Measurements from ENCODE around the gene S100B. TPM values are rescaled to one million over a fixed set of nuclear protein-coding genes. Genes with fewer than 3 reads are reported as not detected.
"Not testable (repeated sequence)": the region's sequence is repeated elsewhere in the genome, so short reads cannot be mapped to it uniquely, and the experiment has no call there.

S100B gene
- total and polyA plus RNA-seq, 5 experiments from 2014 or later = 73.4 to 271 (median 92.4) TPM

GRCh38 chr21:46637952-46638746 lies 33.3 kb upstream of the S100B start:
- Mint-ChIP-seq H3K4me3 (peak overlapping the region; percentile 87 to 100 (median 96)), H3K36me3 (peaks cover 10 to 58% (median 47%) of the 10 kb centered on the region in 3 donors), H3K27me3 (no peaks in the 10 kb centered on the region), H3K4me1 (peaks cover 33 to 85% (median 64%) of the 10 kb centered on the region in 4 donors), H3K27ac (peak overlapping the region; percentile 77 to 99 (median 94)), H3K9me3 (no peaks in the 10 kb centered on the region)
- peak in 1 of 10 donors; percentile 35 for DNase-seq
- POLR2A ChIA-PET = interaction anchor here (0.9 to 11.4 kb wide), 11 partner anchors 9 to 213 kb away, joined by 3 to 681 read pairs (median 31); partner anchors contain the start of genes DIP2A and S100B
- peak in 1 of 2 donors; percentile 4 for ATAC-seq

- peak in 1 of 2 donors; percentile 20 for ATAC-seq
- H3K27ac Mint-ChIP-seq = peak overlapping the region; percentile 93 to 100 (median 96)
- peak overlapping the region; percentile 87 to 100 (median 97) for H3K4me3 Mint-ChIP-seq
- H3K9me3 Mint-ChIP-seq = no peaks in the 10 kb centered on the region
- DNase-seq = peak in 7 of 10 donors; percentile 25 to 71 (median 48)
- peaks cover 7 to 47% (median 45%) of the 10 kb centered on the region in 3 donors for H3K36me3 Mint-ChIP-seq
- no peaks in the 10 kb centered on the region for H3K27me3 Mint-ChIP-seq
- H3K4me1 Mint-ChIP-seq = peaks cover 36 to 88% (median 67%) of the 10 kb centered on the region in 4 donors
- POLR2A ChIA-PET = interaction anchor here (0.7 to 11.4 kb wide), 25 partner anchors 8 to 211 kb away, joined by 3 to 681 read pairs (median 8); partner anchors contain the start of genes DIP2A and S100B
Observed at GRCh38 chr21:46636550-46637285, 31.8 kb upstream of the S100B start.

GRCh38 chr21:46636181-46636512 lies 31.3 kb upstream of the S100B start:
- Mint-ChIP-seq H3K4me1 (peaks cover 35 to 83% (median 67%) of the 10 kb centered on the region in 4 donors), H3K36me3 (peaks cover 5 to 42% (median 39%) of the 10 kb centered on the region in 3 donors), H3K27ac (peak overlapping the region; percentile 93 to 100 (median 96)), H3K9me3 (no peaks in the 10 kb centered on the region), H3K27me3 (no peaks in the 10 kb centered on the region), H3K4me3 (peak overlapping the region; percentile 87 to 100 (median 97))
- DNase-seq (no peak), ATAC-seq (no peak)
- POLR2A ChIA-PET = interaction anchor here (0.7 to 11.4 kb wide), 31 partner anchors 9 to 211 kb away, joined by 3 to 681 read pairs (median 6); partner anchors contain the start of genes DIP2A and S100B

- peak; percentile 72 to 74 for ATAC-seq
- peak; percentile 95 to 99 (median 98) for DNase-seq
- H3K36me3 Mint-ChIP-seq = peaks cover 5 to 36% (median 33%) of the 10 kb centered on the region in 3 donors
- H3K4me3 Mint-ChIP-seq = peak within 1 kb of the TSS; percentile 87 to 100 (median 97)
- H3K27ac Mint-ChIP-seq = peak within 1 kb of the TSS; percentile 93 to 100 (median 96)
- no peaks in the 10 kb centered on the region for H3K9me3 Mint-ChIP-seq
- POLR2A ChIA-PET = interaction anchor here (0.6 to 11.4 kb wide), 32 partner anchors 9 to 210 kb away, joined by 3 to 681 read pairs (median 6); partner anchors contain the start of genes DIP2A and S100B
- H3K4me1 Mint-ChIP-seq = peaks cover 33 to 83% (median 65%) of the 10 kb centered on the region in 4 donors
- no peaks in the 10 kb centered on the region for H3K27me3 Mint-ChIP-seq
Observed at GRCh38 chr21:46635324-46636180, 30.7 kb upstream of the S100B start, which contains the start of gene PRMT2. TSS of gene PRMT2 (plus strand) at chr21:46635674. CDS start at chr21:46636952, 1,278 bp downstream.

GRCh38 chr21:46634966-46635323 lies 30.1 kb upstream of the S100B start:
- Mint-ChIP-seq H3K4me3 (peak overlapping the region; percentile 77 to 100 (median 97)), H3K36me3 (peaks cover 5 to 30% (median 28%) of the 10 kb centered on the region in 3 donors), H3K9me3 (no peaks in the 10 kb centered on the region), H3K27me3 (no peaks in the 10 kb centered on the region), H3K4me1 (peaks cover 36 to 83% (median 61%) of the 10 kb centered on the region in 4 donors), H3K27ac (peak overlapping the region; percentile 93 to 100 (median 96))
- POLR2A ChIA-PET = interaction anchor here (0.6 to 11.4 kb wide), 24 partner anchors 10 to 210 kb away, joined by 3 to 681 read pairs (median 9); partner anchors contain the start of genes DIP2A and S100B
- DNase-seq (peak in 2 of 10 donors; percentile 17 to 38), ATAC-seq (peak; percentile 18 to 24)

GRCh38 chr21:46634427-46634826 lies 29.5 kb upstream of the S100B start:
- ATAC-seq = no peak
- Mint-ChIP-seq H3K27ac (peak overlapping the region; percentile 93 to 100 (median 96)), H3K27me3 (no peaks in the 10 kb centered on the region), H3K36me3 (peaks cover 0 to 25% (median 23%) of the 10 kb centered on the region in 3 donors), H3K9me3 (no peaks in the 10 kb centered on the region), H3K4me3 (peak overlapping the region; percentile 77 to 100 (median 97)), H3K4me1 (peaks cover 32 to 79% (median 58%) of the 10 kb centered on the region in 4 donors)
- POLR2A ChIA-PET = interaction anchor here (1.2 to 11.4 kb wide), 17 partner anchors 12 to 209 kb away, joined by 3 to 681 read pairs (median 25); partner anchors contain the start of genes DIP2A and S100B
- DNase-seq = no peak

GRCh38 chr21:46633566-46633965 lies 28.7 kb upstream of the S100B start:
- POLR2A ChIA-PET = interaction anchor here (1.0 to 11.4 kb wide), 16 partner anchors 11 to 208 kb away, joined by 3 to 681 read pairs (median 18); partner anchors contain the start of genes DIP2A and S100B
- peak overlapping the region; percentile 93 to 100 (median 96) for H3K27ac Mint-ChIP-seq
- peak overlapping the region; percentile 53 to 100 (median 94) for H3K4me3 Mint-ChIP-seq
- H3K27me3 Mint-ChIP-seq = no peaks in the 10 kb centered on the region
- H3K9me3 Mint-ChIP-seq = no peaks in the 10 kb centered on the region
- peaks cover 0 to 17% (median 16%) of the 10 kb centered on the region in 3 donors for H3K36me3 Mint-ChIP-seq
- ATAC-seq (peak; percentile 41 to 47), DNase-seq (peak in 8 of 10 donors; percentile 52 to 88 (median 68))
- H3K4me1 Mint-ChIP-seq = peaks cover 35 to 80% (median 62%) of the 10 kb centered on the region in 4 donors

GRCh38 chr21:46630915-46631314 lies 26.0 kb upstream of the S100B start:
- Mint-ChIP-seq H3K27ac (peak overlapping the region in 6 of 10 donors; percentile 12 to 76 (median 59)), H3K4me1 (peaks cover 39 to 85% (median 75%) of the 10 kb centered on the region in 4 donors)
- not testable (repeated sequence) for H3K27me3 Mint-ChIP-seq, H3K4me3 Mint-ChIP-seq, ATAC-seq, H3K9me3 Mint-ChIP-seq, DNase-seq, H3K36me3 Mint-ChIP-seq
- POLR2A ChIA-PET = interaction anchor here (9.8 to 11.4 kb wide), 3 partner anchors 8 to 71 kb away, joined by 168 to 681 read pairs (median 265); partner anchors contain the start of gene S100B

GRCh38 chr21:46628868-46629267 lies 24.0 kb upstream of the S100B start:
- POLR2A ChIA-PET = interaction anchor here (0.8 to 3.9 kb wide), 9 partner anchors 10 to 79 kb away, joined by 3 to 36 read pairs (median 4); partner anchors contain the start of gene S100B
- Mint-ChIP-seq H3K27me3 (no peaks in the 10 kb centered on the region), H3K4me3 (peak overlapping the region in 4 of 10 donors; percentile 24 to 84 (median 49)), H3K9me3 (peaks cover 0 to 16% (median 3%) of the 10 kb centered on the region in 9 donors), H3K27ac (peak overlapping the region in 7 of 10 donors; percentile 63 to 98 (median 96)), H3K4me1 (peaks cover 37 to 87% (median 69%) of the 10 kb centered on the region in 4 donors), H3K36me3 (peaks cover 0 to 14% (median 4%) of the 10 kb centered on the region in 3 donors)
- DNase-seq (no peak), ATAC-seq (no peak)

- no peak for DNase-seq
- Mint-ChIP-seq H3K27me3 (no peaks in the 10 kb centered on the region), H3K4me3 (peak overlapping the region in 8 of 10 donors; percentile 1 to 84 (median 52)), H3K9me3 (peaks cover 0 to 16% (median 3%) of the 10 kb centered on the region in 9 donors), H3K27ac (peak overlapping the region in 9 of 10 donors; percentile 91 to 98 (median 97)), H3K36me3 (peaks cover 0 to 14% (median 4%) of the 10 kb centered on the region in 3 donors), H3K4me1 (peaks cover 34 to 82% (median 64%) of the 10 kb centered on the region in 4 donors)
- POLR2A ChIA-PET = interaction anchor here (1.0 to 10.8 kb wide), 15 partner anchors 8 to 169 kb away, joined by 3 to 265 read pairs (median 4); partner anchors contain the start of genes DIP2A, PRMT2 and S100B
- no peak for ATAC-seq
Observed at GRCh38 chr21:46627726-46628125, 22.8 kb upstream of the S100B start.

All from naive thymus-derived CD8-positive, alpha-beta T cell (primary cell).